Measurements from ENCODE around the gene UBE2H.

Gene UBE2H

GRCh38 chr7:129829737-129830631, 122.8 kb downstream of the UBE2H start (continued):
- TF ChIP-seq, protein P1, sequence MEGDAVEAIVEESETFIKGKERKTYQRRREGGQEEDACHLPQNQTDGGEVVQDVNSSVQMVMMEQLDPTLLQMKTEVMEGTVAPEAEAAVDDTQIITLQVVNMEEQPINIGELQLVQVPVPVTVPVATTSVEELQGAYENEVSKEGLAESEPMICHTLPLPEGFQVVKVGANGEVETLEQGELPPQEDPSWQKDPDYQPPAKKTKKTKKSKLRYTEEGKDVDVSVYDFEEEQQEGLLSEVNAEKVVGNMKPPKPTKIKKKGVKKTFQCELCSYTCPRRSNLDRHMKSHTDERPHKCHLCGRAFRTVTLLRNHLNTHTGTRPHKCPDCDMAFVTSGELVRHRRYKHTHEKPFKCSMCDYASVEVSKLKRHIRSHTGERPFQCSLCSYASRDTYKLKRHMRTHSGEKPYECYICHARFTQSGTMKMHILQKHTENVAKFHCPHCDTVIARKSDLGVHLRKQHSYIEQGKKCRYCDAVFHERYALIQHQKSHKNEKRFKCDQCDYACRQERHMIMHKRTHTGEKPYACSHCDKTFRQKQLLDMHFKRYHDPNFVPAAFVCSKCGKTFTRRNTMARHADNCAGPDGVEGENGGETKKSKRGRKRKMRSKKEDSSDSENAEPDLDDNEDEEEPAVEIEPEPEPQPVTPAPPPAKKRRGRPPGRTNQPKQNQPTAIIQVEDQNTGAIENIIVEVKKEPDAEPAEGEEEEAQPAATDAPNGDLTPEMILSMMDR (tag by site-specific recombination; IDR thresholded peaks at IDR 0.05): peak; percentile 86
- no peak for TF ChIP-seq ZNF324 (tag by site-specific recombination; IDR thresholded peaks at IDR 0.05)
- no peak for TF ChIP-seq REST (tag by site-specific recombination; IDR thresholded peaks at IDR 0.05)
- TF ChIP-seq ZNF302 (tag by site-specific recombination; IDR thresholded peaks at IDR 0.05; ENCODE audit: low read depth): no peak
- TF ChIP-seq ZNF513 (tag by site-specific recombination; IDR thresholded peaks at IDR 0.05): no peak
- no peak for TF ChIP-seq ZNF660 (tag by site-specific recombination; IDR thresholded peaks at IDR 0.05)
- 0 out of 2 replicates have a peak, but pooled peaks have one; percentile 30 for TF ChIP-seq ZEB2 (tag by site-specific recombination; IDR thresholded peaks at IDR 0.05)
- TF ChIP-seq, protein P2, sequence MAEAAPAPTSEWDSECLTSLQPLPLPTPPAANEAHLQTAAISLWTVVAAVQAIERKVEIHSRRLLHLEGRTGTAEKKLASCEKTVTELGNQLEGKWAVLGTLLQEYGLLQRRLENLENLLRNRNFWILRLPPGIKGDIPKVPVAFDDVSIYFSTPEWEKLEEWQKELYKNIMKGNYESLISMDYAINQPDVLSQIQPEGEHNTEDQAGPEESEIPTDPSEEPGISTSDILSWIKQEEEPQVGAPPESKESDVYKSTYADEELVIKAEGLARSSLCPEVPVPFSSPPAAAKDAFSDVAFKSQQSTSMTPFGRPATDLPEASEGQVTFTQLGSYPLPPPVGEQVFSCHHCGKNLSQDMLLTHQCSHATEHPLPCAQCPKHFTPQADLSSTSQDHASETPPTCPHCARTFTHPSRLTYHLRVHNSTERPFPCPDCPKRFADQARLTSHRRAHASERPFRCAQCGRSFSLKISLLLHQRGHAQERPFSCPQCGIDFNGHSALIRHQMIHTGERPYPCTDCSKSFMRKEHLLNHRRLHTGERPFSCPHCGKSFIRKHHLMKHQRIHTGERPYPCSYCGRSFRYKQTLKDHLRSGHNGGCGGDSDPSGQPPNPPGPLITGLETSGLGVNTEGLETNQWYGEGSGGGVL (tag by site-specific recombination; IDR thresholded peaks at IDR 0.05): no peak
- TF ChIP-seq ZBTB7A (tag by site-specific recombination; IDR thresholded peaks at IDR 0.05; ENCODE audit: low read depth): no peak
- no peak for TF ChIP-seq ZNF335 (tag by site-specific recombination; conservative IDR thresholded peaks at IDR 0.05)
- TF ChIP-seq PRDM2 (tag by site-specific recombination; IDR thresholded peaks at IDR 0.05; ENCODE audit: borderline replicate concordance): no peak
- TF ChIP-seq ZNF555 (tag by site-specific recombination; conservative IDR thresholded peaks at IDR 0.05): no peak
- TF ChIP-seq ZFP37 (tag by site-specific recombination; IDR thresholded peaks at IDR 0.05): no peak
- no peak for TF ChIP-seq GLI2 (tag by site-specific recombination; IDR thresholded peaks at IDR 0.05; ENCODE audit: borderline replicate concordance, low read depth)
- TF ChIP-seq RBAK (tag by site-specific recombination; IDR thresholded peaks at IDR 0.05): no peak
- no peak for TF ChIP-seq ZNF19 (tag by site-specific recombination; IDR thresholded peaks at IDR 0.05; ENCODE audit: low read depth)
- TF ChIP-seq ZNF24 (tag by site-specific recombination; IDR thresholded peaks at IDR 0.05): 0 out of 2 replicates have a peak, but pooled peaks have one; percentile 51
- no peak for TF ChIP-seq ZNF311 (tag by site-specific recombination; IDR thresholded peaks at IDR 0.05; ENCODE audit: borderline replicate concordance)
- TF ChIP-seq ZNF639 (tag by site-specific recombination; IDR thresholded peaks at IDR 0.05): peak; percentile 20; the same call in 1 of the 2 replicates

All from HEK293 (cell line).